K562 (cell line): ENCODE measurements around the gene SMARCA4. TPM values are rescaled to one million over a fixed set of nuclear protein-coding genes. Genes with fewer than 3 reads are reported as not detected.

Experiments used
- ARHGAP35 ChIP-seq: fragments of 450-650 bp; IDR thresholded peaks from 2 replicates; pipeline ENCODE4 v1.6.1; 2018; ENCODE audit not compliant: partially characterized antibody
- DNMT1 ChIP-seq: fragments of 450-650 bp; IDR thresholded peaks from 2 replicates; pipeline ENCODE4 v1.6.1; 2016; ENCODE audit warnings: antibody characterized with exemption, mild to moderate bottlenecking
- FOXA3 ChIP-seq, 2 experiments: fragments of 450-650 bp in 1 of 2; sonication (generic) in 1 of 2; formaldehyde crosslinking; IDR thresholded peaks in 1 of 2; conservative IDR thresholded peaks in 1 of 2; 2 replicates each; pipeline versions ENCODE4 v1.4.0 to v1.8.0; 2020 to 2022; ENCODE audit warnings: mild to moderate bottlenecking in 2 of 2, missing genetic modification reagents in 1 of 2
- ILF3 ChIP-seq: fragments of 450-650 bp; IDR thresholded peaks from 2 replicates; pipeline ENCODE4 v1.6.1; 2018; ENCODE audit warnings: antibody characterized with exemption, mild to moderate bottlenecking, moderate library complexity, borderline replicate concordance
- KAT7 ChIP-seq: sonication (generic); formaldehyde crosslinking; IDR thresholded peaks from 2 replicates; pipeline ENCODE4 v1.8.0; 2022; ENCODE audit warnings: missing genetic modification reagents, mild to moderate bottlenecking, borderline replicate concordance
- MCM3 ChIP-seq: fragments of 450-650 bp; IDR thresholded peaks from 2 replicates; pipeline ENCODE4 v1.6.1; 2016
- MITF ChIP-seq: IDR thresholded peaks from 2 replicates; pipeline ENCODE4 v1.6.1; 2014; ENCODE audit warnings: antibody characterized with exemption
- RB1 ChIP-seq: fragments of 450-650 bp; IDR thresholded peaks from 2 replicates; pipeline ENCODE4 v1.6.1; 2017; ENCODE audit warnings: low read depth, mild to moderate bottlenecking
- SETDB1 ChIP-seq: IDR thresholded peaks from one replicate; pipeline ENCODE4 v1.6.1; 2012; ENCODE audit warnings: low read length, control low read depth, inconsistent platforms
- SP1 ChIP-seq: sonication (generic); formaldehyde crosslinking; IDR thresholded peaks from 2 replicates; pipeline ENCODE4 v1.8.1; 2022; ENCODE audit warnings: mild to moderate bottlenecking, missing genetic modification reagents
- TAL1 ChIP-seq: fragments of 450-650 bp; IDR thresholded peaks from 2 replicates; pipeline ENCODE4 v1.6.1; 2016; ENCODE audit warnings: mild to moderate bottlenecking
- TBP ChIP-seq: optimal IDR thresholded peaks from 2 replicates; pipeline ENCODE3; 2011; ENCODE audit warnings: low read depth, low read length, improper control_type of control experiment
- TOE1 ChIP-seq, 2 experiments: fragments of 450-650 bp in 1 of 2; sonication (generic) in 1 of 2; formaldehyde crosslinking in 1 of 2; IDR thresholded peaks; 2 replicates each; pipeline versions ENCODE4 v1.7.1 to v1.8.0; 2016 to 2022; ENCODE audit warnings: borderline replicate concordance in 2 of 2, mild to moderate bottlenecking in 2 of 2, antibody characterized with exemption in 1 of 2, inconsistent platforms in 1 of 2, low read depth in 1 of 2, missing genetic modification reagents in 1 of 2, moderate library complexity in 1 of 2
- YBX1 ChIP-seq: fragments of 450-650 bp; IDR thresholded peaks from 2 replicates; pipeline ENCODE4 v1.7.1; 2016; ENCODE audit warnings: mild to moderate bottlenecking
- ZNF175 ChIP-seq: fragments of 200-800 bp; sonication (Bioruptor generic); IDR thresholded peaks from 2 replicates; pipeline ENCODE4 v1.6.1; 2016; ENCODE audit warnings: low read depth, mild to moderate bottlenecking, missing genetic modification characterization, missing compliant biosample characterization
- ZNF217 ChIP-seq: sonication (generic); formaldehyde crosslinking; IDR thresholded peaks from 2 replicates; pipeline ENCODE4 v1.8.0; 2022; ENCODE audit warnings: mild to moderate bottlenecking, missing genetic modification reagents
- ZNF263 ChIP-seq: sonication (generic); formaldehyde crosslinking; IDR thresholded peaks from 2 replicates; pipeline ENCODE4 v1.8.0; 2022; ENCODE audit warnings: mild to moderate bottlenecking, missing genetic modification reagents, borderline replicate concordance
- ZNF449 ChIP-seq: fragments of 250-450 bp; sonication (Bioruptor Pico); IDR thresholded peaks from 2 replicates; pipeline ENCODE4 v1.8.0; 2022; ENCODE audit warnings: moderate library complexity, mild to moderate bottlenecking, inconsistent platforms
- ZNF518B ChIP-seq: fragments of 250-450 bp; sonication (Bioruptor Pico); IDR thresholded peaks from 2 replicates; pipeline ENCODE4 v1.5.0; 2021; ENCODE audit warnings: mild to moderate bottlenecking, moderate library complexity
- polyA plus RNA-seq, 8 experiments: library from polyadenylated mRNA; depleted of rRNA in 4 of 8; stranded (reverse) in 5 of 8; unstranded in 3 of 8; fragments of >200 nt; fragmentation: Nextera tagmentation in 2 of 8; fragmentation: Illumina TruSeq in 1 of 8; extraction: Ambion mirVana in 2 of 8; extraction: Trizol in 1 of 8; gene quantifications; 2 replicates each; pipeline versions ENCODE4 v1.2.1 to v1.2.3, GENCODE V29; 2011 to 2014; ENCODE audit warnings: inconsistent platforms in 1 of 8, missing spikeins in 1 of 8
- total RNA-seq, 7 experiments: library from RNA; depleted of rRNA in 6 of 7; stranded (reverse); fragments of >200 nt in 6 of 7; fragmentation: Illumina TruSeq in 2 of 7; extraction: Trizol in 2 of 7; gene quantifications; 2 replicates each; pipeline versions ENCODE4 v1.2.1 to v1.2.3, GENCODE V29; 2011 to 2021; ENCODE audit warnings: low replicate concordance in 1 of 7

SMARCA4 gene
- total and polyA plus RNA-seq, 9 of the 15 experiments (the other 6 are each of a cell fraction or from before 2014, with no cell fraction given) = 19.3 to 207 (median 52.1) TPM

GRCh38 chr19:11090264-11090996 is 129.6 kb downstream of the SMARCA4 start (continued):
- TF ChIP-seq MITF (no peak), FOXA3 (CRISPR knock-in tag; conservative IDR thresholded peaks at IDR 0.05 in 1 of 2, IDR thresholded peaks at IDR 0.05 in 1 of 2) (peak in 1 of 2 experiments; percentile 46; a peak in 1 of 4 replicates), YBX1 (no peak), MCM3 (no peak), KAT7 (CRISPR knock-in tag) (no peak), SETDB1 (no peak), ZNF263 (CRISPR knock-in tag) (peak; percentile 88), ZNF449 (CRISPR knock-in tag) (no peak), ZNF175 (CRISPR knock-in tag) (no peak), TOE1 (IDR thresholded peaks at IDR 0.05; ENCODE audit: borderline replicate concordance) (no peak), TOE1 (CRISPR knock-in tag; IDR thresholded peaks at IDR 0.05; ENCODE audit: borderline replicate concordance, low read depth) (0 out of 2 replicates have a peak, but pooled peaks have one; percentile 53), ARHGAP35 (no peak), DNMT1 (no peak), SP1 (CRISPR knock-in tag) (peak; percentile 67; the same call in 1 of the 2 replicates), ZNF518B (CRISPR knock-in tag) (no peak), ZNF217 (no peak), TAL1 (no peak), RB1 (peak; percentile 63), ILF3 (no peak), TBP (peak; percentile 71)
